H9 (cell line): ENCODE data around the gene GAL3ST3. TPM values are rescaled to one million over a fixed set of nuclear protein-coding genes. Genes with fewer than 3 reads are reported as not detected.

ENCODE experiments used
- DNase-seq: peaks from one replicate; pipeline ENCODE4 v3.0.0-alpha.2; 2017
- H2AFZ ChIP-seq: one replicate; pipeline ENCODE4 v1.6.1; 2013; ENCODE audit warnings: mild to moderate bottlenecking, low read length, control low read depth, moderate library complexity
- H2AK5ac ChIP-seq: 2 replicates; pipeline ENCODE4 v1.6.1; 2013; ENCODE audit warnings: low read length, control low read depth, mixed read lengths; ENCODE audit not compliant: insufficient read length
- H2BK120ac ChIP-seq: one replicate; pipeline ENCODE4 v1.6.1; 2013; ENCODE audit warnings: low read depth, mild to moderate bottlenecking, low read length, control low read depth, inconsistent platforms; ENCODE audit not compliant: poor library complexity, severe bottlenecking
- H2BK12ac ChIP-seq: 2 replicates; pipeline ENCODE4 v1.6.1; 2013; ENCODE audit warnings: low read length, control low read depth, mixed read lengths, low read depth; ENCODE audit not compliant: insufficient read length
- H2BK15ac ChIP-seq: 2 replicates; pipeline ENCODE4 v1.6.1; 2013; ENCODE audit warnings: low read depth, low read length, control low read depth
- H2BK20ac ChIP-seq: one replicate; pipeline ENCODE4 v1.6.1; 2013; ENCODE audit warnings: low read depth, mild to moderate bottlenecking, low read length, control low read depth, inconsistent platforms; ENCODE audit not compliant: poor library complexity, severe bottlenecking
- H2BK5ac ChIP-seq: 2 replicates; pipeline ENCODE4 v1.6.1; 2013; ENCODE audit warnings: low read length, control low read depth, mixed read lengths; ENCODE audit not compliant: insufficient read length
- H3K14ac ChIP-seq: 2 replicates; pipeline ENCODE4 v1.6.1; 2013; ENCODE audit warnings: low read length, control low read depth; ENCODE audit not compliant: insufficient read depth
- H3K18ac ChIP-seq: 2 replicates; pipeline ENCODE4 v1.6.1; 2013; ENCODE audit warnings: low read depth, mild to moderate bottlenecking, mixed read lengths, low read length, control low read depth; ENCODE audit not compliant: insufficient read length
- H3K23ac ChIP-seq: 2 replicates; pipeline ENCODE4 v1.6.1; 2013; ENCODE audit warnings: low read length, control low read depth, mixed read lengths, low read depth; ENCODE audit not compliant: insufficient read length
- H3K23me2 ChIP-seq: 2 replicates; pipeline ENCODE4 v1.6.1; 2013; ENCODE audit warnings: low read depth, mild to moderate bottlenecking, mixed read lengths, low read length, control low read depth; ENCODE audit not compliant: insufficient read length, poor library complexity, severe bottlenecking
- H3K27ac ChIP-seq: 2 replicates; pipeline ENCODE4 v1.5.1; 2013; ENCODE audit warnings: low read length, control low read depth, mixed read lengths, low read depth; ENCODE audit not compliant: insufficient read length
- H3K27me3 ChIP-seq: 2 replicates; pipeline ENCODE4 v1.6.1; 2013; ENCODE audit warnings: low read length, control low read depth, inconsistent platforms; ENCODE audit not compliant: insufficient read depth
- H3K4ac ChIP-seq: 2 replicates; pipeline ENCODE4 v1.6.1; 2013; ENCODE audit warnings: low read depth, mild to moderate bottlenecking, control low read depth, inconsistent platforms, low read length, moderate library complexity
- H3K4me1 ChIP-seq: 2 replicates; pipeline ENCODE4 v1.6.1; 2013; ENCODE audit warnings: low read length, control low read depth, inconsistent platforms; ENCODE audit not compliant: insufficient read depth
- H3K4me2 ChIP-seq: 2 replicates; pipeline ENCODE4 v1.6.1; 2013; ENCODE audit warnings: low read length, control low read depth, mixed read lengths; ENCODE audit not compliant: insufficient read length, insufficient read depth
- H3K56ac ChIP-seq: 2 replicates; pipeline ENCODE4 v1.6.1; 2013; ENCODE audit warnings: low read depth, mild to moderate bottlenecking, mixed read lengths, low read length, control low read depth; ENCODE audit not compliant: insufficient read length
- H3K79me1 ChIP-seq: 2 replicates; pipeline ENCODE4 v1.6.1; 2013; ENCODE audit warnings: low read depth, mild to moderate bottlenecking, moderate library complexity, low read length, control low read depth, inconsistent platforms; ENCODE audit not compliant: insufficient read depth, poor library complexity, severe bottlenecking
- H3K79me2 ChIP-seq: 2 replicates; pipeline ENCODE4 v1.6.1; 2013; ENCODE audit warnings: low read length, control low read depth, inconsistent platforms; ENCODE audit not compliant: insufficient read depth
- H3K9ac ChIP-seq: 2 replicates; pipeline ENCODE4 v1.6.1; 2013; ENCODE audit warnings: low read length, control low read depth, mixed read lengths; ENCODE audit not compliant: insufficient read length; ENCODE audit errors: extremely low read depth
- H3K9me3 ChIP-seq: one replicate; pipeline ENCODE4 v1.6.1; 2013; ENCODE audit warnings: low read depth, low read length, inconsistent platforms; ENCODE audit not compliant: control insufficient read depth
- H3T11ph ChIP-seq: one replicate; pipeline ENCODE4 v1.6.1; 2013; ENCODE audit warnings: mild to moderate bottlenecking, low read length, control low read depth, inconsistent platforms
- H4K20me1 ChIP-seq: one replicate; pipeline ENCODE4 v1.6.1; 2013; ENCODE audit not compliant: control insufficient read depth, insufficient read length, insufficient read depth
- H4K5ac ChIP-seq: 2 replicates; pipeline ENCODE4 v1.6.1; 2013; ENCODE audit warnings: low read depth, mild to moderate bottlenecking, mixed read lengths, low read length, control low read depth; ENCODE audit not compliant: insufficient read length
- H4K8ac ChIP-seq: replicated peaks from 2 replicates; pipeline ENCODE4 v1.6.1; 2013; ENCODE audit warnings: low read length, control low read depth, mixed read lengths, low read depth; ENCODE audit not compliant: insufficient read length
- H4K91ac ChIP-seq: 2 replicates; pipeline ENCODE4 v1.6.1; 2013; ENCODE audit warnings: low read depth, mild to moderate bottlenecking, moderate library complexity, mixed read lengths, low read length, control low read depth; ENCODE audit not compliant: insufficient read length
- H3K27ac Mint-ChIP-seq, 3 experiments: 2 replicates in 2 of 3; 3 replicates in 1 of 3; pipeline ENCODE4 v1.8.0; 2020 to 2021; ENCODE audit warnings: mixed read lengths in 3 of 3, mild to moderate bottlenecking in 1 of 3, moderate library complexity in 1 of 3
- H3K27me3 Mint-ChIP-seq: 2 replicates; pipeline ENCODE4 v1.8.0; 2021; ENCODE audit warnings: low read depth, mild to moderate bottlenecking, moderate library complexity, mixed read lengths
- H3K36me3 Mint-ChIP-seq, 3 experiments: 2 replicates in 2 of 3; 3 replicates in 1 of 3; pipeline ENCODE4 v1.8.0; 2020 to 2021; ENCODE audit warnings: low read depth in 3 of 3, mixed read lengths in 3 of 3; ENCODE audit not compliant: insufficient read depth in 1 of 3
- H3K4me1 Mint-ChIP-seq, 2 experiments: 2 replicates each; pipeline ENCODE4 v1.8.0; 2020; ENCODE audit warnings: mixed read lengths in 2 of 2
- H3K4me3 Mint-ChIP-seq, 2 experiments: 2 replicates in 1 of 2; 3 replicates in 1 of 2; pipeline ENCODE4 v1.8.0; 2020 to 2021; ENCODE audit warnings: mild to moderate bottlenecking in 2 of 2, mixed read lengths in 2 of 2, moderate library complexity in 1 of 2
- H3K9me3 Mint-ChIP-seq, 2 experiments: 2 replicates in 1 of 2; 3 replicates in 1 of 2; pipeline ENCODE4 v1.8.0; 2020; ENCODE audit warnings: mild to moderate bottlenecking in 2 of 2, mixed read lengths in 2 of 2, moderate library complexity in 1 of 2
- WGBS: extraction: QIAGEN DNeasy Blood & Tissue Kit; methylation state at CpG from one replicate; pipeline ENCODE4 v1.1.7; 2013; ENCODE audit warnings: missing lambda C conversion rate, low lambda C conversion rate, mixed read lengths; ENCODE audit not compliant: insufficient read length; ENCODE audit errors: extremely low coverage; 5-methylcytosine and 5-hydroxymethylcytosine counted together
- total RNA-seq: library from RNA; stranded (reverse); gene quantifications from 2 replicates; pipeline ENCODE4 v1.2.1, GENCODE V29; 2021
- TF ChIP-seq, protein P1 (sequence below): fragments of 200-600 bp; sonication (generic); conservative IDR thresholded peaks from 3 replicates; pipeline ENCODE4 v1.8.0; 2021; ENCODE audit warnings: antibody characterized with exemption, mild to moderate bottlenecking

Gene GAL3ST3
- total RNA-seq, 1 experiment from 2014 or later: 17.2 TPM

GRCh38 chr11:66072081-66072480 is 23.1 kb upstream of the GAL3ST3 start:
- H4K5ac ChIP-seq: no peak overlapping the region
- H3K23me2 ChIP-seq: peaks cover 4% of the 10 kb centered on the region
- peaks cover 2% of the 10 kb centered on the region; the same call in 1 of the 2 replicates for H3K79me2 ChIP-seq
- H3K4ac ChIP-seq: no peak overlapping the region
- H2AFZ ChIP-seq: no peak overlapping the region
- H3K27ac Mint-ChIP-seq: no peak overlapping the region
- no peaks in the 10 kb centered on the region for H3K27me3 Mint-ChIP-seq
- no peak overlapping the region for H2BK12ac ChIP-seq
- H3K4me1 Mint-ChIP-seq: peaks cover 21 to 32% of the 10 kb centered on the region in 2 experiments
- H3K27ac ChIP-seq: no peak overlapping the region
- H3K79me1 ChIP-seq: no peaks in the 10 kb centered on the region
- H4K20me1 ChIP-seq: no peaks in the 10 kb centered on the region
- H3K4me2 ChIP-seq: no peak overlapping the region
- no peak overlapping the region for H3T11ph ChIP-seq
- H3K4me1 ChIP-seq: no peaks in the 10 kb centered on the region
- H2BK5ac ChIP-seq: no peak overlapping the region
- H3K4me3 Mint-ChIP-seq: peak overlapping the region; percentile 83 to 91; a peak in 4 of 5 replicates
- no peak overlapping the region for H3K9ac ChIP-seq
- no peak overlapping the region for H3K18ac ChIP-seq
- H2BK15ac ChIP-seq: no peak overlapping the region
- H3K9me3 ChIP-seq: no peaks in the 10 kb centered on the region
- H2AK5ac ChIP-seq: no peak overlapping the region
- H3K23ac ChIP-seq: no peak overlapping the region
- no peak overlapping the region for H3K14ac ChIP-seq
- TF ChIP-seq, protein P1, sequence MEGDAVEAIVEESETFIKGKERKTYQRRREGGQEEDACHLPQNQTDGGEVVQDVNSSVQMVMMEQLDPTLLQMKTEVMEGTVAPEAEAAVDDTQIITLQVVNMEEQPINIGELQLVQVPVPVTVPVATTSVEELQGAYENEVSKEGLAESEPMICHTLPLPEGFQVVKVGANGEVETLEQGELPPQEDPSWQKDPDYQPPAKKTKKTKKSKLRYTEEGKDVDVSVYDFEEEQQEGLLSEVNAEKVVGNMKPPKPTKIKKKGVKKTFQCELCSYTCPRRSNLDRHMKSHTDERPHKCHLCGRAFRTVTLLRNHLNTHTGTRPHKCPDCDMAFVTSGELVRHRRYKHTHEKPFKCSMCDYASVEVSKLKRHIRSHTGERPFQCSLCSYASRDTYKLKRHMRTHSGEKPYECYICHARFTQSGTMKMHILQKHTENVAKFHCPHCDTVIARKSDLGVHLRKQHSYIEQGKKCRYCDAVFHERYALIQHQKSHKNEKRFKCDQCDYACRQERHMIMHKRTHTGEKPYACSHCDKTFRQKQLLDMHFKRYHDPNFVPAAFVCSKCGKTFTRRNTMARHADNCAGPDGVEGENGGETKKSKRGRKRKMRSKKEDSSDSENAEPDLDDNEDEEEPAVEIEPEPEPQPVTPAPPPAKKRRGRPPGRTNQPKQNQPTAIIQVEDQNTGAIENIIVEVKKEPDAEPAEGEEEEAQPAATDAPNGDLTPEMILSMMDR: no peak
- no peak for DNase-seq
- H3K27me3 ChIP-seq: no peaks in the 10 kb centered on the region
- H4K91ac ChIP-seq: no peak overlapping the region
- WGBS: no CpG with 5 or more reads among the region's 3 CpGs
- H4K8ac ChIP-seq: no peak overlapping the region
- H2BK120ac ChIP-seq: no peak overlapping the region
- H3K9me3 Mint-ChIP-seq: no peaks in the 10 kb centered on the region; a peak in 1 of 5 replicates
- no peak overlapping the region for H3K56ac ChIP-seq
- H2BK20ac ChIP-seq: no peak overlapping the region
- peaks cover 18 to 44% (median 29%) of the 10 kb centered on the region in 3 experiments for H3K36me3 Mint-ChIP-seq
